ENCODE data around the gene VPS51.

GRCh38 chr11:65067446-65067845, 28.6 kb upstream of the VPS51 start:
- TF ChIP-seq CTCF (IDR thresholded peaks at IDR 0.05 in 2 of 3, conservative IDR thresholded peaks at IDR 0.05 in 1 of 3; ENCODE audit: control insufficient read depth in 2 of 3, extremely low read depth in 1 of 3, insufficient read depth in 1 of 3, low read depth in 3 of 3, low read length in 3 of 3), result no peak
- TF ChIP-seq CBX5 (IDR thresholded peaks at IDR 0.05; ENCODE audit: low read depth), result no peak
- no peak for TF ChIP-seq SUZ12 (IDR thresholded peaks at IDR 0.05; ENCODE audit: unreplicated experiment)
- TF ChIP-seq HDAC2 (IDR thresholded peaks at IDR 0.05), result no peak
- no peak for TF ChIP-seq GABPA (IDR thresholded peaks at IDR 0.05; ENCODE audit: low read depth)
- peak; percentile 47; the same call in 1 of the 2 replicates for TF ChIP-seq PAX5 (IDR thresholded peaks at IDR 0.05; ENCODE audit: borderline replicate concordance, low read depth, low read length)
- no peak for TF ChIP-seq ATF3 (IDR thresholded peaks at IDR 0.05; ENCODE audit: borderline replicate concordance, extremely low read depth, low read depth, low read length)
- TF ChIP-seq POLR2AphosphoS5 (IDR thresholded peaks at IDR 0.05; ENCODE audit: low read length), result no peak
- no peak for TF ChIP-seq POLR2A (IDR thresholded peaks at IDR 0.05; ENCODE audit: low read depth, low read length)
- TF ChIP-seq ZNF384 (IDR thresholded peaks at IDR 0.05; ENCODE audit: borderline replicate concordance, low read depth, low read length), result no peak
- TF ChIP-seq SMC3 (IDR thresholded peaks at IDR 0.05; ENCODE audit: borderline replicate concordance, low read length), result no peak
- TF ChIP-seq SMAD1 (IDR thresholded peaks at IDR 0.05; ENCODE audit: low read depth, partially characterized antibody), result no peak

Measured in GM12878 (cell line).